Hematopoietic multipotent progenitor cell treated with erythropoietin and hydrocortisone succinate and interleukin-3 and kit ligand, for 6 days (in vitro differentiated cells): ENCODE results near the gene MSH3.
"Not testable (repeated sequence)": the region's sequence is repeated elsewhere in the genome, so short reads cannot be mapped to it uniquely, and the experiment has no call there.

ENCODE experiments used
- DNase-seq: peaks from one replicate; pipeline ENCODE4 v3.0.0-alpha.2; 2015

MSH3 gene

GRCh38 chr5:80864109-80864508 lies 209.7 kb downstream of the MSH3 start:
- DNase-seq, result no peak

GRCh38 chr5:80864706-80865435 lies 210.4 kb downstream of the MSH3 start:
- no peak for DNase-seq

- no peak for DNase-seq
Observed at GRCh38 chr5:80865551-80865950, 211.1 kb downstream of the MSH3 start.

GRCh38 chr5:80866371-80866770 lies 211.9 kb downstream of the MSH3 start:
- DNase-seq, result peak; percentile 9

GRCh38 chr5:80867233-80867632 lies 212.8 kb downstream of the MSH3 start:
- peak; percentile 9 for DNase-seq

GRCh38 chr5:80870442-80870841 lies 216.0 kb downstream of the MSH3 start:
- no peak for DNase-seq

- DNase-seq, result no peak
Observed at GRCh38 chr5:80871541-80871961, 217.1 kb downstream of the MSH3 start.

GRCh38 chr5:80874162-80874561 lies 219.7 kb downstream of the MSH3 start:
- peak; percentile 7 for DNase-seq

GRCh38 chr5:80877592-80877991 lies 223.1 kb downstream of the MSH3 start:
- no peak for DNase-seq

GRCh38 chr5:80881726-80882125 lies 227.3 kb downstream of the MSH3 start:
- no peak for DNase-seq

- DNase-seq, result not testable (repeated sequence)
Observed at GRCh38 chr5:80883390-80883789, 228.9 kb downstream of the MSH3 start.

- DNase-seq, result no peak
Observed at GRCh38 chr5:80884086-80884813, 229.8 kb downstream of the MSH3 start.

GRCh38 chr5:80884929-80885328 lies 230.5 kb downstream of the MSH3 start:
- DNase-seq, result no peak

- no peak for DNase-seq
Observed at GRCh38 chr5:80885396-80886000, 231.0 kb downstream of the MSH3 start.

GRCh38 chr5:80894083-80894482 lies 239.6 kb downstream of the MSH3 start:
- no peak for DNase-seq

GRCh38 chr5:80895523-80895922 lies 241.1 kb downstream of the MSH3 start:
- no peak for DNase-seq

GRCh38 chr5:80902624-80903023 lies 248.2 kb downstream of the MSH3 start:
- DNase-seq, result not testable (repeated sequence)

GRCh38 chr5:80904533-80905187 lies 250.2 kb downstream of the MSH3 start:
- peak; percentile 7 for DNase-seq

GRCh38 chr5:80905405-80905804 lies 251.0 kb downstream of the MSH3 start:
- DNase-seq, result peak; percentile 15

- DNase-seq, result no peak
Observed at GRCh38 chr5:80912479-80912878, 258.0 kb downstream of the MSH3 start.

- DNase-seq, result no peak
Observed at GRCh38 chr5:80915716-80916115, 261.3 kb downstream of the MSH3 start.

GRCh38 chr5:80916676-80917075 lies 262.2 kb downstream of the MSH3 start:
- DNase-seq, result no peak

- no peak for DNase-seq
Observed at GRCh38 chr5:80917631-80918030, 263.2 kb downstream of the MSH3 start.
